Glomerular visceral epithelial cell (primary cell): ENCODE data around the gene BMP6.
A peak's percentile ranks its signal among the peaks of the same experiment; 100 is the strongest.
"Not testable (repeated sequence)": the region's sequence is repeated elsewhere in the genome, so short reads cannot be mapped to it uniquely, and the experiment has no call there.

ENCODE experiments used
- DNase-seq: peaks from one replicate; pipeline ENCODE4 v3.0.0-alpha.2; 2016; ENCODE audit errors: extremely low spot score

BMP6 gene

GRCh38 chr6:7787731-7788130, 61.8 kb downstream of the BMP6 start:
- no peak for DNase-seq

- no peak for DNase-seq
Observed at GRCh38 chr6:7794509-7794908, 68.6 kb downstream of the BMP6 start.

- no peak for DNase-seq
Observed at GRCh38 chr6:7797386-7797785, 71.5 kb downstream of the BMP6 start.

GRCh38 chr6:7798751-7799150, 72.9 kb downstream of the BMP6 start:
- DNase-seq, result peak; percentile 5

GRCh38 chr6:7802662-7803061, 76.8 kb downstream of the BMP6 start:
- DNase-seq, result no peak

GRCh38 chr6:7803214-7803613, 77.3 kb downstream of the BMP6 start:
- peak; percentile 77 for DNase-seq

GRCh38 chr6:7805078-7805849, 79.4 kb downstream of the BMP6 start:
- DNase-seq, result no peak

GRCh38 chr6:7805850-7806214, 79.9 kb downstream of the BMP6 start:
- DNase-seq, result peak; percentile 79

GRCh38 chr6:7806711-7807110, 80.8 kb downstream of the BMP6 start:
- no peak for DNase-seq

- DNase-seq, result peak; percentile 51
Observed at GRCh38 chr6:7809346-7809745, 83.4 kb downstream of the BMP6 start.

GRCh38 chr6:7811441-7811840, 85.5 kb downstream of the BMP6 start:
- DNase-seq, result no peak

- DNase-seq, result no peak
Observed at GRCh38 chr6:7812623-7813022, 86.7 kb downstream of the BMP6 start.

- no peak for DNase-seq
Observed at GRCh38 chr6:7813193-7813592, 87.3 kb downstream of the BMP6 start.

- no peak for DNase-seq
Observed at GRCh38 chr6:7813704-7814103, 87.8 kb downstream of the BMP6 start.

GRCh38 chr6:7815716-7816115, 89.8 kb downstream of the BMP6 start:
- DNase-seq, result no peak

GRCh38 chr6:7817184-7817583, 91.3 kb downstream of the BMP6 start:
- DNase-seq, result not testable (repeated sequence)

- no peak for DNase-seq
Observed at GRCh38 chr6:7818257-7819214, 92.6 kb downstream of the BMP6 start.

- no peak for DNase-seq
Observed at GRCh38 chr6:7819431-7820015, 93.6 kb downstream of the BMP6 start.

GRCh38 chr6:7820288-7820835, 94.5 kb downstream of the BMP6 start:
- DNase-seq, result no peak

GRCh38 chr6:7821426-7821825, 95.5 kb downstream of the BMP6 start:
- no peak for DNase-seq

GRCh38 chr6:7823552-7823951, 97.7 kb downstream of the BMP6 start:
- DNase-seq, result no peak

GRCh38 chr6:7825986-7826385, 100.1 kb downstream of the BMP6 start:
- DNase-seq, result no peak
